NCI-H2227 (cell line): Measurements from ENCODE around the gene SYNM.

Source experiments
- DNase-seq: peaks from one replicate; lab custom pipeline; 2025; ENCODE audit not compliant: unreplicated experiment; lab: John Stamatoyannopoulos, UW

The SYNM gene

GRCh38 chr15:99165020-99165790 is 60.3 kb downstream of the SYNM start:
- no peak for DNase-seq

GRCh38 chr15:99165956-99166689 is 61.2 kb downstream of the SYNM start:
- no peak for DNase-seq

- DNase-seq, result no peak
Measured at GRCh38 chr15:99167201-99167600, 62.3 kb downstream of the SYNM start.

GRCh38 chr15:99167640-99168039 is 62.8 kb downstream of the SYNM start:
- no peak for DNase-seq

GRCh38 chr15:99168601-99169580 is 64.0 kb downstream of the SYNM start:
- no peak for DNase-seq

- DNase-seq, result no peak
Measured at GRCh38 chr15:99169769-99170311, 65.0 kb downstream of the SYNM start.

GRCh38 chr15:99170476-99171065 is 65.7 kb downstream of the SYNM start:
- DNase-seq, result no peak

GRCh38 chr15:99172171-99172570 is 67.3 kb downstream of the SYNM start:
- no peak for DNase-seq

- DNase-seq, result no peak
Measured at GRCh38 chr15:99172989-99173388, 68.1 kb downstream of the SYNM start.

- DNase-seq, result no peak
Measured at GRCh38 chr15:99174567-99175395, 69.9 kb downstream of the SYNM start.

- no peak for DNase-seq
Measured at GRCh38 chr15:99176757-99177156, 71.9 kb downstream of the SYNM start.

- no peak for DNase-seq
Measured at GRCh38 chr15:99177679-99178078, 72.8 kb downstream of the SYNM start.

- DNase-seq, result no peak
Measured at GRCh38 chr15:99180086-99180963, 75.4 kb downstream of the SYNM start.

- no peak for DNase-seq
Measured at GRCh38 chr15:99180964-99181306, 76.1 kb downstream of the SYNM start.

GRCh38 chr15:99181545-99181971 is 76.7 kb downstream of the SYNM start:
- DNase-seq, result no peak

GRCh38 chr15:99182791-99183190 is 77.9 kb downstream of the SYNM start:
- no peak for DNase-seq
